DMS114 treated with DMSO at 0.1 percent for 48 hours (cell line): ENCODE measurements around the gene TDRD3.
"Not testable (repeated sequence)": the region's sequence is repeated elsewhere in the genome, so short reads cannot be mapped to it uniquely, and the experiment has no call there.

ENCODE experiments used
- DNase-seq: peaks from one replicate; lab custom pipeline; 2025; ENCODE audit not compliant: unreplicated experiment; lab: John Stamatoyannopoulos, UW

TDRD3 gene

GRCh38 chr13:60398379-60398891, 1.4 kb downstream of the TDRD3 start:
- no peak for DNase-seq

- no peak for DNase-seq
Observed at GRCh38 chr13:60398907-60399589, 2.0 kb downstream of the TDRD3 start.

GRCh38 chr13:60402022-60402421, 5.0 kb downstream of the TDRD3 start:
- DNase-seq, result no peak

DNA sequence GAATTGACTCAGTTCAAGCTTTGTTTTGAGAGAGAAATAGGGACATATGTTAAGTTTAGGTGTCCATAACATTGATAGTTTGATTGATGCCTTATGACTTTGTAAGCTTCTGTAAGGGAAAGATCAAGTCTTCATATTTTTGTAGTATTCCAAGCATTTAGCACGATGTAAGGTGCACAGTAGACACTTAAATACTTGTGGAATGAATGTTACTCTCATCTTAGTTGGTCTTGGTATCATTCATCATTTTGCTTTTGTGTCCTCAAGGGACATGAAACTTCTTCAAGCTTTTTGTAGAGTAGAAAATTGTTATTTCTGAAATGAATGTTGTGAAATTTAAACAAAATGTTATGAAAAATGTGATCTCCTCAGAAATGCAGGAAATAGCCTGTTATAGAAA, 10.1 kb downstream of the TDRD3 start:
- DNase-seq, result no peak

DNA sequence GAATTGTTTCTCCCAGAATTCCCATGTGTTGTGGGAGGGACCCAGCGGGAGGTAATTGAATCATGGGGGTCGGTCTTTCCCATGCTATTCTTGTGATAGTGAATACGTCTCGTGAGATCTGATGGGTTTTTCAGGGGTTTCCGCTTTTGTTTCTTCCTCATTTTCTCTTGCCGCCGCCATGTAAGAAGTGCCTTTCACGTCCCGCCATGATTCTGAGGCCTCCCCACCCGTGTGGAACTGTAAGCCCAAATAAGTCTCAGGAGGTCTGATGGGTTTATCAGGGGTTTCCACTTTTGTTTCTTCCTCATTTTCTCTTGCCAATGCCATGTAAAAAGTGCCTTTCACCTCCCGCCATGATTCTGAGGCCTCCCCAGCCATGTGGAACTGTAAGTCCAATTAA, 10.8 kb downstream of the TDRD3 start:
- not testable (repeated sequence) for DNase-seq

DNA sequence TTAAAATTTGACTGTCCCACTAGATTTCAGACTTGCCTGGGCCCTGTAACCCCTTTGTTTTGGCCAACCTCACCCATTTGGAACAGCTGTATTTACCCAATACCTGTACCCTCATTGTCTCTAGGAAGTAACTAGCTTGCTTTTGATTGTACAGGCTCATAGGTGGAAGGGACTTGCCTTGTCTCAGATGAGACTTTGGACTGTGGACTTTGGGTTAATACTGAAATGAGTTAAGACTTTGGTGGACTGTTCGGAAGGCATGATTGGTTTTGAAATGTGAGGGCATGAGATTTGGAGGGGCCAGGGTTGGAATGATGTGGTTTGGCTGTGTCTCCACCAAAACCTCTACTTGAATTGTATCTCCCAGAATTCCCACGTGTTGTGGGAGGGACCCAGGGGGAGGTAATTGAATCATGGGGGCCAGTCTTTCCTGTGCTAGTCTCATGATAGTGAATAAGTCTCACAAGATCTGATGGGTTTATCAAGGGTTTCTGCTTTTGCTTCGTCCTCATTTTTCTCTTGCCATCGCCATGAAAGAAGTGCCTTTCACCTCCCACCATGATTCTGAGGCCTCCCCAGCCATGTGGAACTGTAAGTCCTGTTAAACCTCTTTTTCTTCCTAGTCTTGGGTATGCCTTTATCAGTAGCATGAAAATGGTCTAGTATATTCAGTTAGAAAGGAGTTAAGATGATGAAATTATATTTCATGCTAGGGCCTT, 12.7 kb downstream of the TDRD3 start:
- DNase-seq, result not testable (repeated sequence)

DNA sequence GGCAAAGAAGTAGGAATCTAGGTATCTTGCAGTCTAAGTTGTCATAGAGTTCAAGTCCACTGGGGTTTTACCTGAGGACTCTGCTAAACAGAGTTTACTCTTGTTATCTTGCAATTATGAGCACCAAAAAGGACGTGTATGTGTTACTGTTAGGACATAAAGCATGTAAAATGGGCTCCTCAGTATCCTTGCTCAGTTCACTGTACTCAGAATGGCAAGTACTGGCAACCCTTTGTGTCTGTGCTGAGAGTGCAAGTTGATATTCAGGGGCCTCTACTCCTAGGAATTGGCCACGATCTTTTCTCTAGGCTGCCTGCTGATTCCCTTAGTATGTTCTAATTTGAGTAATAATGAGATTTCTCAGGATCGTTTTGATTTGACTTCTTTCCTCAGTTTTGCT, 13.3 kb downstream of the TDRD3 start:
- no peak for DNase-seq

GRCh38 chr13:60411464-60411863, 14.4 kb downstream of the TDRD3 start:
- no peak for DNase-seq

GRCh38 chr13:60411983-60412382, 15.0 kb downstream of the TDRD3 start:
- no peak for DNase-seq

DNA sequence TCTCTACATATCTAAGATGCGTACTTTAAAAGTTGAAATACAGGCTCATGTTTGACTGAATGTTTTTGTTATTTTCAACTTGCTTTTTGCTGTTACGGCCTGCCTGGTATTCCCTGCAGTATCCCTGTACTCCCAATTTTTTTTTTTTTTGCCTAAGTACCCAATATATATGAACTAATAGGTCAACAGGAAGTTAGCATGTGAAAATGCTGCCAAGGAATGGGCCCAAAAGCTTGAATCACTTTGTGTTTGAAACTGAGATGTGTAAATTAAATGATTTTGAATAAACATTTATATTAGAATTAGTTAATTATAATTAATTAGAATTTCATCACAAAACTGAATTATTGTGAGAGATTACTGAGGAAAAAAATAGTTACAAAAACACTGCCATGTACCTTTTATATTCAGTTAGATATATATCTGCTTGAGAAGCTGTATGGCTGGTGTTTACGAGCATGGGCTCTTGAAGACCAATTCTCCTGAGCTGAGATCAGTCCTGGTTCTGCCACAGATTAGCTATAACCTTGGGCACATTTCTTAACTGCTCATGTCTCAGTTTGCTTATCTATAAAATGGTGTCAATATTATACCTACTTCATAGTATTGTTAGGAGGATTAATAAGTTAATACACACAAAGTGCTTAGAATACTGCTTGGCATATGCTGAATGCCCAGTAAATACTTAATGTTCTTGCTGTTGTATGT, 16.0 kb downstream of the TDRD3 start:
- no peak for DNase-seq

DNA sequence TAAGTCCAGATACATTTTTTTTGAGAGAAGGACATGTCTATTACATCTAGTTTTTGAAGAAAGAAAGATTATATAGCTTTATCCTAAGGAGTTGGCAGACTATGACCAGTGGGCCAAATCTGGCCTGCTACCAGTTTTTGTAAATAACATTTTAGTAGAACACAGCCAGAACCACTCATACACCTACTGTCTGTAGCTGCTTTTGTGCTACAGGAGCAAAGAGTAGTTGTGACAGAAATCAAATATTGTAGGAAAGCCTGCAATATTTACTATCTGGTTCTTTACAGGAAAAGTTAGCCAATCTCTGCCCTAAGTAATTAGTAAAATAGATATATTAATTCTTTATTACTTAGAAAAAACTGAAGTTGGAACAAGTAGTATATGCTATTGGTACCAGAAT, 17.2 kb downstream of the TDRD3 start:
- no peak for DNase-seq

GRCh38 chr13:60417734-60418133, 20.7 kb downstream of the TDRD3 start:
- no peak for DNase-seq

DNA sequence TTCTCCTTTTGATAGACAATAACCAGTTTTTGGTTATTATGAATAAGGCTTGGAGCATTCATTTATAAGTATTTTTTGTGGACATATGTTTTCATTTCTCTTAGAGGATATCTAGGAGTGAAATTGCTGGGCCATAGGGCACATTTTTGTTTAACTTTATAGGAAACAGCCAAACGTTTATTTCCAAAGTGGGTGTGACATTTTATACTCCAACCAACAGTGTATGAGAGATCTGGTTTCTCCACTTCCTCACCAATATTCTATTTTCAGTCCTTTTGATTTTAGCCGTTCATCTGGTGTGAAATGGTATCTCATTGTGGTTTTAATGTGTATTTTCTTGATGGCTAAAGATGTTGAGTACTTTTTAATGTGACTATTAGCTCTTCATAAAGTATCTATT, 21.9 kb downstream of the TDRD3 start:
- no peak for DNase-seq

DNA sequence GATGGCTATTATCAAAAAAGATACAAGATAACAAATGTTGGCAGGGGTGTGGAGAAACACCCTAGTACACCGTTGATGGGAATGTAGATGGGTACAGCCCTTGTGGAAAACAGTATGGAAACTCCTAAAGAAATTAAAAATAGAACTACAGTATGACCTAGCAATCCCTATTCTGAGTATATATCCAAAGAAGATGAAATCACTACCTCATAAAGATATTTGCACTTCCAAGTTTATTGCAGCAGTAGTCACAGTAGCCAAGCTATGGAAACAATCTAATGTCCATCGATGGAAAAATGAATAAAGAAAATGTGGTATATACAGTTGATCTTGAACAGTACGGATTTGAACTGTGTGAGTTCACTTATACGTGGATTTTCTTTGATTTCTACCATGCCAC, 28.3 kb downstream of the TDRD3 start:
- no peak for DNase-seq

DNA sequence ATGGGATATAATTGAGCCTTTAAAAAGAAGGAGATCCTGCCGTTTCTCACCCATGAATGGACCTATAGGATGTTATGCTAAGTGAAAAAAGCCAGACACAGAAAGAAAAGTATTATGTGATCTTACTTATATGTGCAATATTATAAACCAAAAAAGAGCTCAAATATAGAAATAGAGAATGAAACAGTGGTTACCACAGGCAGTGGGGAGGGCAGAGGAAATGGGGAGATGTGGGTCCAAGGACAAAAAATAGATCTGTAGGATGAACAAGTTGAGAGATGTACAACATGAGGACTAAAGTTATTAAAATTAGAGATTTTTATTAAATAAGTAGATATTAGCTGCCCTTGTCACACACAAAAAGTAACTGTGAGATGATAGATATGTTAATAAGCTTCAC, 29.1 kb downstream of the TDRD3 start:
- no peak for DNase-seq

- no peak for DNase-seq
Observed at GRCh38 chr13:60427285-60427684, 30.3 kb downstream of the TDRD3 start.

DNA sequence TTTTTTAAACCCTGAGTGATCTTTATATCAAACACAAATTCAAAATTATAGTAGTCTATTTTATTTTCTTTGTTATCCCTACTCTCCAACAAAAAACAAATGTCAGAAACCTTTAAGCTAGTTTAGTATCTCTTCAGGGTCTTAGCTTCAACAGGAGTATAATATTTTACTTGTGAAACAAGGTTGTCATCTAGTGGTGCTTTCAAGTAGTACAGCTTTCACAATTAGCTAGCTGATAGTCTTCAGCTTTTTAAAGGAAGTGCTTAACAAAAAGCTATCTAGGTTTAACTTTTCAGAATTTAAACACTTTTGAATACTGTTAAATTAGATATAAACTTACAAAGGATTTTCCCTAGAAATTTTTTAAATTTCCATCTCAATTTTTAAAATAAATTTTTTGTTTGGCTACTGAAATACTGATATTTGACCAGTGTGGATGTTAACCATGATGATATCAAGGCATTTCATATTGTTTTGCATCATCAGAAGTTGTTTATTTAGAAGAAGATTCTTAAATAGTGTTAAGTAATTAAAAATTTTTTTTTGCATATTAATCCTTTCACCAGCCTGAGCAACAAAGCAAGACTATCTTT, 34.2 kb downstream of the TDRD3 start:
- DNase-seq, result peak; percentile 72

- DNase-seq, result no peak
Observed at GRCh38 chr13:60433505-60433904, 36.5 kb downstream of the TDRD3 start.

DNA sequence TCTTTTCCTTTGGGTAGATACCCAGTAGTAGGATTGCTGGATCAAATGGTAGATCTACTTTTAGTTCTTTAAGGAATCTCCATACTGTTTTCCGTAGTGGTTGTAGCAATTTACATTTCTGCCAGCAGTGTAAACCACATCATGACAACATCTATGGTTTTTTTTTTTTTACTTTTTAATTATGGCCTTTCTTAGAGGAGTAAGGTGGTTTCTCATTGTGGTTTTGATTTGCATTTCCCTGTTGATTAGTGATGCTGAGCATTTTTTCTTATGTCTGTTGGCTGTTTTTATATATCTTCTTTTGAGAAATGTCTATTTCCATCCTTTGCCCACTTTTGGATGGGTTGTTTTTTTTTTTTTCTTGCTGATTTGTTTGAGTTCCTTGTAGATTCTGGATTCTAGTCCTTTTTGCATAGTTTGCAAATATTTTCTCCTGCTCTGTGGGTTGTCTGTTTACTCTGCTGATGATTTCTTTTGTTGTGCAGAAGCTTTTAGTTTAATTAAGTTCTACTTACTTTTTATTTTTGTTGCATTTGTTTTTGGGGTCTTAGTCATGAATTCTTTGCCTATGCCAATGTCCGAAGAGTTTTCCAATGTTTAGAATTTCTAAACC, 38.8 kb downstream of the TDRD3 start:
- no peak for DNase-seq

- DNase-seq, result no peak
Observed at GRCh38 chr13:60439201-60439600, 42.2 kb downstream of the TDRD3 start.

GRCh38 chr13:60441761-60442160, 44.7 kb downstream of the TDRD3 start:
- DNase-seq, result no peak
